ENCODE measurements around the gene SPI1.

Gene SPI1

GRCh38 chr11:47357985-47358730 is 20.2 kb downstream of the SPI1 start:
- no peak for TF ChIP-seq CTCF (IDR thresholded peaks at IDR 0.05)

GRCh38 chr11:47356998-47357329 is 21.4 kb downstream of the SPI1 start:
- no peak for TF ChIP-seq CTCF (IDR thresholded peaks at IDR 0.05)

- TF ChIP-seq CTCF (IDR thresholded peaks at IDR 0.05), result no peak
These were observed 22.0 kb downstream of the SPI1 start for GRCh38 chr11:47356129-47356997.

GRCh38 chr11:47355283-47356128 is 22.8 kb downstream of the SPI1 start:
- TF ChIP-seq CTCF (IDR thresholded peaks at IDR 0.05), result peak; percentile 99

GRCh38 chr11:47354913-47355282 is 23.4 kb downstream of the SPI1 start:
- TF ChIP-seq CTCF (IDR thresholded peaks at IDR 0.05), result no peak

- TF ChIP-seq CTCF (IDR thresholded peaks at IDR 0.05), result no peak
These were observed 24.2 kb downstream of the SPI1 start for GRCh38 chr11:47353978-47354774.

GRCh38 chr11:47352556-47352955 is 25.8 kb downstream of the SPI1 start, which contains the start of gene MYBPC3:
Gene MYBPC3 (minus strand): TSS chr11:47352702. CDS start chr11:47352647, 55 bp downstream.
- TF ChIP-seq CTCF (IDR thresholded peaks at IDR 0.05), result no peak

Measured in LNCAP (cell line).